Left renal cortex interstitium (tissue), 4 donors: ENCODE measurements around the gene FHL3. TPM values are rescaled to one million over a fixed set of nuclear protein-coding genes. Genes with fewer than 3 reads are reported as not detected.

ENCODE experiments used
- DNase-seq, 4 donors: peaks; one replicate each; pipeline ENCODE4 v3.0.0-alpha.2; 2013; ENCODE audit warnings: low read depth in 4 of 4, low spot score in 2 of 4, missing footprints in 1 of 4
- polyA plus RNA-seq, 4 donors: library from polyadenylated mRNA; unstranded; fragments of 120-200 nt; gene quantifications; one replicate each; pipeline ENCODE4 v1.2.1, GENCODE V29; 2013; ENCODE audit not compliant: insufficient read length in 4 of 4

The FHL3 gene, protein sequence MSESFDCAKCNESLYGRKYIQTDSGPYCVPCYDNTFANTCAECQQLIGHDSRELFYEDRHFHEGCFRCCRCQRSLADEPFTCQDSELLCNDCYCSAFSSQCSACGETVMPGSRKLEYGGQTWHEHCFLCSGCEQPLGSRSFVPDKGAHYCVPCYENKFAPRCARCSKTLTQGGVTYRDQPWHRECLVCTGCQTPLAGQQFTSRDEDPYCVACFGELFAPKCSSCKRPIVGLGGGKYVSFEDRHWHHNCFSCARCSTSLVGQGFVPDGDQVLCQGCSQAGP
- polyA plus RNA-seq = 10 to 100 TPM; 14.9 to 29.7 (median 23.1) TPM

DNA sequence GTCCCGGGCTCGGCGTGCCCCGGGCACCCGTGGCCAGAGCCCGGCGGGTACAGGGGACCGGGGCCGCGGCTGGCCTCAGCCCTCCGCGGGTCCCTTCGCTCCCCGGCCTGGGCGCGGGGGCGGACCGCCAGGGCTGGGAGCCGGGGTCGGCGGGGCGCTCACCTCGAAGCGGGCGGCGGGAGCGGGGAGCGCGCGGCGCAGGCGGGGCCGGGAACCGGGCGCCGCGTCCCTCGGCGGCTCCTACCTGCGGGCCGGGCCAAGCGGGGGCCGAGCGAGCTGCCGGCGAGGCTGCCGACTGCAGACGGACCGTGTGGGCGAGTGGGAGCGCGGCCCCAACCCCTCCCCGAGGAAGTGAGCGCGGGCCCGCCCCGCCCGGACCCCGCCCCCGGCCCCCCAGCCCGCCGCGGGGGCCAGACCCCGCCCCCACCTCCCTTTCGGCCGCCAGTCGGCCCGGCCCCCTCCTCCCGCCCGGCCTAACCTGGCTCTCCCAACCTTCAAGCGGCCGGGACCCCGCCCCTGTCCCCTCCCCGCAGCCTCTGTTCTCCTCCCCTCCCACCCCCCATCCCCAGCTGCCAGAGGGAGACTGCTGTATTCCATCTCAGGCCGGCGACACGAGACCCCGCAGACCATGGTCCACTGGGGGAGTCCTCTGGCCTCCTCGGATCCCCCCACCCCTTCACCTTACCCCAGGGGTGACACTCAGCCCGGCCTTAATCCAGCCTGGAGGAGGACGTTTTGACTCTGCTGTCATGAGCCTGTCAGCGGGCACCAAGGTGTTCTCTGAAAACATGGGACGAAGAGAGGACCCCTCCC, at the start of gene FHL3:
FHL3 (minus strand) TSS at position 320 of the 813 bp plus-strand sequence. CDS start 6,102 bp downstream, outside the sequence.
- no peak for DNase-seq

DNA sequence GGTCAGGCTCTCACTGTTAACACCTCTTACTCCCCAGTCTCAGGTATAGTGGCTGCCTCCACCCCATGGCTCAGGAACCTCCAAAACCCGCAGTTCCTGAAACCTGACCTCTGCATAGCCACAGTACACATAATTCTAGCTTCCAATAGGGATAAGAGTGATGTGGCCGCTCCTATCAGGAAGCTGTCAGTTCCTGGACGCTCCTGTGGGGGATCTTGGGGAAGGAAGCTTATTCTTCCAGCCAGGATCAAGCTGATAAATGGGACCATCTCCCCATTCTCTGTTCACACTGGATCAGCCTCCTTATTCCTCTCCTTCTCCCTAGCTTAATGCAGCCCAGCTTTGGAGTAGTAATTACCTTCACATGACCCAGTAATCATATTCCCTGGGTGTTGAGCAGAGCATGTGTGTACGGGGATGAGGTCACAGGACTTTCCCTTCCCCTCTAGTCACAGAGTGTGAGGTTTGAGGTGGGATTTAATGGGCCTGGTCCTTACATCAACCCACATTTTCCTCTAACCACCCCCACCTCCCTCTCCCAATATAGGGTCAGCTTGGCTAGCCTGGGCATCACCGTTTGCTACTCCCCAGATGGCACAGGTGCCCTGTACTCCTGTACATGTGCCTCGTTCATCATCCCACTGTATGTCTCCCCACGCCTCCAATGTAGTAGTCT, 48.2 kb upstream of the FHL3 start:
- no peak for DNase-seq

DNA sequence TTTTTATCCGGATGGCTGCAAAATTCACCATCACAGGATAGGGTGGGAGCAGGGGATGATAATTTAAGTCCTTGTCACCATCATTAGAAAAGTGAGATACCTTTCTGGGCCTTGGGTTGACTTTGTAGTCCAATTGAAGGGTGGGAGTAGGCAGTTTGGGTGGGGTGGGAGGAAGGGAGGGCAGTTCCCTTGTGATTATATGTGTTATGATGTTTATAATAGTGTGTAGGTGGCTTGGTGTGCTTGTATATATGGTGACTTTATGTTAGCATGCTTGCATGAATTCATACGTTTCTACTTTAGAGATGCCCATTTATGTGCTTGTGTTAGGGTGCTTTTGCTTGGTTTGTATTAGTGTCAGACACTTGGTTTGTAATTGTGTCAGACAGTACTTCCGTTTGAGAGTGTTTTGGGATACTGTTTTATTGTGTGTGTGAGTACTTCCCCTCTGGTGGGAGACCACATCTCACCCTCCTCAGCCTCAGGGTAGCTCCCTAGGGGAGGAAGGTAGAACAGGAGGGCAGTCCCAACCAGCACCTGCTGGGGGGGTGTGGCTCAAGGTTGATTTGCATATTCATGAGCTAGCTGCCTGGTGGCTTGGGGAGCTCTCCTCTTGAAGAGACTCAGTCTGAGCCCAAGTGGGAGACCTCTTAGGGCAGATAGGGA, 47.6 kb upstream of the FHL3 start:
- DNase-seq = no peak

DNA sequence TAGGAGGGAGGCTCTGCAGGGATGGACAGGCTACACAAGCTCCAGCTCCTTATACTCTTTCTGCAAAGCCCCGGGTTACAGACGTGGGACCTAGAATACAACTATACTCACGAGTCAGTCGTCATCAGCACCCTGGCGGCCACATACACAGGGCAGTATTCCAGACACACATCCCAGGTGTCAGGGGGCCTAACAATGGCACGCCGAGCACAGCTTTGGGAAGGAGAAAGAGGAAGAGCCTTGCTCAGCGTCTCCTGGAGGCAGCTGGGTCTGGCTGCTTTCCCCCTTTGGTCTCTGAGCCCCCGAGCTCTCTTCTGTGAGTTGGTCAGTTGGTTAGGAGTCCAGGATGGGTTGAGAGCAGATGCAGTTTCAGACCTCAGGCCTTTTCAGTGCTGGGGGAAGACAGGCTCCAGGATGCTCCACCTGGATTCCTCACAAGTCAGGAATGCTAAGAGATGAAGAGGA, 45.8 kb upstream of the FHL3 start:
- DNase-seq = no peak

DNA sequence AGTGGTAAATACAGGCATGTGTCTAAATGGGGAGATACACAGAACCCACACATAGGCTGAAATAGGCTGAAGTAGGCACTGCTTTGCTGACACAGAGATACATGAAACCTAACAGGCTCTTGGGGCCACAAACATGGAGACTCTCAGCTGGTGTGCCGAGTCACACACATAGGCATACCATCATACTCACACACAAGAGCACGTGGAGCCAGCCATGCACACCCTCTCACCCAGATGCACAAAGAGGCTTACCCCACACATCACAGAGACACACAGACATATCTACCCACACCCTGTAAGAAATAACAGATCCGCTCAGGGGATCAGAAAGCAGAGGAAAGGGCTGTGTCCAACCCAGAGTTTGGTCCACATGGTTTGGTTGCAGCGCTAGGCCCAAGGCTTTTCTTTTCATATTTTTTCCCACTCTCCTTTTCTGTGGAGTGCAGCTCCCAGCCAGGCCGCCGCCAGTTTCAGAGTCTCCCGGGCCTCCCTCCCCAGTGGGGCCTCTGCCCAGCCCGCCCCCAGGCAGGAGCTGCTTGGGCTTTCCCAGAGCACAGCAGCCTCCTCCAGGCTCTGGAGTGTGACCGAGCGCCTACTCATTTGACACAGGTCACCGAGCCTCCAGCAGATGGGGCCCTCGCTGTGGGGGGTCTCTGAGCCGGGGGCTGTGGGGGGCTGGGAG, 45.2 kb upstream of the FHL3 start:
- peak in 1 of 4 donors; percentile 35 for DNase-seq

DNA sequence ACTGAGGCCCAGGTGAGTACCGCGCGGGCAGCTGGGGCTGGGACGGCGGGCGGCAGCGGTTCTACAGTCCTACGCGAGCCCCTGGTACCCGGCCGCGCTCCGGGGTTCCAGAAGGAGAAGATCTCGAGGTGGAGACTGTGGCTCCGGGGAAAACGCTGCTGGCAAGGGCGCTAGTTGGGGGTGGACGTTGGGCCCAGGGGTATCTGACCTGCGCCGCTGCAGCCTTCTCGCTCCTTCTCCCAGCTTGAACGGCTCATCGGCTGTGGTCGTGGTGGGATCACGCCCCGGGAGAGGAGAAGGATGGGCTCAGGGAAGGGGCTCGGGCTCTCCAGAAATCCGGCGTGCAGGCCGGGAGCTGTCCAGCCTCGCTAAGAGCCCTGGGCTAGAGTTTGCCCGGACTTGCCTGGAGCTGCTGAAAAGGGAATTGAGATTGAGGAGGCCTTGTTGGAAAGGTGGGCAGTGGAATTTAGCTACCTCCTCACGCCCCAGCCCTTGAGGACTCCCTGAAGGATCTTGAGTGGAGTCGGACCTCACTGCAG, 42.4 kb upstream of the FHL3 start:
- DNase-seq = peak in 1 of 4 donors; percentile 26

DNA sequence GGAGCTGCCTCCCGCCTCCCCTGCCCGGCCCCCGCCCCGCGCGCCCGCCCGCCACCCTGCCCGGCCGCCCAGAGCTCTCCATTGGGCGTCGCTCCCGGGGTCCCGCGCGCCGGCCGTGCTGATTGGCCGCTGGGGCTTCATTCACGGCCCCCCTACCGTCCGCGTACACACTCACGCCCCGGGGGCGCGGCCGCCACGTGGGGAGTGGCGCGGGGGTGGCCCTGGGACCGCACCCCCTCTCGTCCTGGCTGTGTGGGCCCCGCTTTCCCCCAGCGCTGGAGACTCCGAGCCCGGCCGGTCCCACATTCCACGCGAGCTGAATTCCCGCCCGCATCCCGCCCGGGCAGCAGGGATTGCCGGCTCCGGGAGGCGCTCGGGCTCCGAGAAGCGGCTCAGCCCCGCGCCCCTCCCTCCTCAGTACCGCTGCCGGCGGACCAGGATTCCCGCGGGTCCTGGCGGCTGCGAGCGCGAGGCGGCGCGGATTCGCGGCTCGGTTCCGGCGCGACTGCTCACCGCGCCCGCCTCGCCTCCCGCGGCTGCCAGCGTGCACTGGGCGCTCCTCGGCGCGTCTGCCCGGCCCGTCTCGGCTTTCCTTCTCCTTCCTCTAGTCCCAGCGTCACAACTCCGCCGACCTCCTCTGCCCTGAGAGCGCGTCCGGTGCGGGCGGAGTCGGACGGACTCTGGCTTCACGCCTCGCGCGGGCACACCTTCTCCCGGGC, 41.7 kb upstream of the FHL3 start:
- DNase-seq = peak in 2 of 4 donors; percentile 64 to 66

DNA sequence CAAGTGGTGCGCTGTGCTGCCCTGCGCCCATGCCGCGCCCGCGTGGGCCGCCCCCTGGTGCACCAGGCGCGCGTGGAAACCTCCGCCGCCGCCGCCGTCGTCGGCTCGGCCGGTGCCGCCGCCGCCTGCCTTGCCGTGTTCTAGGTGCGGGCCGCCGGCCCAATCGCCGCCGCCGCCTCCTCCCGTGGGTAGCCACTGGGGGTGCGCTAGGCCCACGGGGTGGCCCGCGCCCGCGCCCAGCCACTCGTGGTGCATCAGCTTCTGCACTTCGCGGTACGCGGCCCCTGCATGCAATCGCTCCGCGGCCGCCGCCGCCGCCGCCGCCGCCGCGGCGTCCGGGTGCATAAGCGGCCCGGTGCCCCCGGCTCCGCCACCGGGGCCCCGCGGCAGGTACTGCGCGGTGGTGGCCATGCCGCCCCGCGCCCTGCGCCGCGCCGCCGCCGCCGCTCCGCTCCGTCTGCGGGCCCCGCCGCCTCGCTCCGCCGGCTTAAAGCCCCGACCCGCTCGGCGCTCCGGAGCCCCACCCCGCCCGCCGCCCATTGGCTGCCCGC, 41.1 kb upstream of the FHL3 start, which contains the start of gene POU3F1:
POU3F1 (minus strand) TSS at position 461 of the 551 bp plus-strand sequence; CDS start at position 411, 50 bp downstream.
- DNase-seq = no peak

DNA sequence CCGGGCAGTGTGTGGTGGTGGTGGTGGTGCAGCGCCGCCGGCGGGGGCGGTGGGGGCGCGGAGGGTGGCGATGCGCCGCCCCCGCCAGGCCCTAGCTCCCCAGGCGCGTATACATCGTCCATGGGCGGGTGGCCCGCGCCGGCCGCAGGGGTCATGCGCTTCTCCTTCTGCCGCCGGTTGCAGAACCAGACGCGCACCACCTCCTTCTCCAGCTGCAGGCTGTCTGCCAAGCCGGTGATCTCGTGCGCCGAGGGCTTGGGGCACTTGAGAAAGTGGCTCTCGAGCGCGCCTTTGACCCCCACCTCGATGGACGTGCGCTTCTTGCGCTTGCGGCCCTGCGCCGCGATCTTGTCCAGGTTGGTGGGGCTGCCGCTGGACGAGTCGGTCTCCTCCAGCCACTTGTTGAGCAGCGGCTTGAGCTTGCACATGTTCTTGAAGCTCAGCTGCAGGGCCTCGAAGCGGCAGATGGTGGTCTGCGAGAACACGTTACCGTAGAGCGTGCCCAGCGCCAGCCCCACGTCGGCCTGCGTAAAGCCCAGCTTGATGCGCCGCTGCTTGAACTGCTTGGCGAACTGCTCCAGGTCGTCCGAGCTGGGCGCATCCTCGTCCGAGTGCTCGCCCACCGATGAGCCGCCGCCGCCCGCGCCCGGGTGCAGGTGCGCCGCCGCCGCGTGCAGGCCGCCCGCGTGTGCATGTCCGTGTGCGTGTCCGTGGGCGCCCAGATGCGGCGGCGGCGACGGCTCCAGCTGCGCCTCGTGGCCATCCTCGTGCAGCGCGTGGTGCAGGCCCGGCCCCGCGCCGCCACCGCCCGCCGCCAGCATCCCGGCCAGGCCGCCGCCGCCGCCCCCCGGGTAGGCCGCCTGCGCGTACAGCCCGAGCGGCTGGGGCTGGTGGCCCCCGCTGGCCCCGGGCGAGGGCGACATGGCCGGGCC, 40.4 kb upstream of the FHL3 start:
- no peak for DNase-seq

DNA sequence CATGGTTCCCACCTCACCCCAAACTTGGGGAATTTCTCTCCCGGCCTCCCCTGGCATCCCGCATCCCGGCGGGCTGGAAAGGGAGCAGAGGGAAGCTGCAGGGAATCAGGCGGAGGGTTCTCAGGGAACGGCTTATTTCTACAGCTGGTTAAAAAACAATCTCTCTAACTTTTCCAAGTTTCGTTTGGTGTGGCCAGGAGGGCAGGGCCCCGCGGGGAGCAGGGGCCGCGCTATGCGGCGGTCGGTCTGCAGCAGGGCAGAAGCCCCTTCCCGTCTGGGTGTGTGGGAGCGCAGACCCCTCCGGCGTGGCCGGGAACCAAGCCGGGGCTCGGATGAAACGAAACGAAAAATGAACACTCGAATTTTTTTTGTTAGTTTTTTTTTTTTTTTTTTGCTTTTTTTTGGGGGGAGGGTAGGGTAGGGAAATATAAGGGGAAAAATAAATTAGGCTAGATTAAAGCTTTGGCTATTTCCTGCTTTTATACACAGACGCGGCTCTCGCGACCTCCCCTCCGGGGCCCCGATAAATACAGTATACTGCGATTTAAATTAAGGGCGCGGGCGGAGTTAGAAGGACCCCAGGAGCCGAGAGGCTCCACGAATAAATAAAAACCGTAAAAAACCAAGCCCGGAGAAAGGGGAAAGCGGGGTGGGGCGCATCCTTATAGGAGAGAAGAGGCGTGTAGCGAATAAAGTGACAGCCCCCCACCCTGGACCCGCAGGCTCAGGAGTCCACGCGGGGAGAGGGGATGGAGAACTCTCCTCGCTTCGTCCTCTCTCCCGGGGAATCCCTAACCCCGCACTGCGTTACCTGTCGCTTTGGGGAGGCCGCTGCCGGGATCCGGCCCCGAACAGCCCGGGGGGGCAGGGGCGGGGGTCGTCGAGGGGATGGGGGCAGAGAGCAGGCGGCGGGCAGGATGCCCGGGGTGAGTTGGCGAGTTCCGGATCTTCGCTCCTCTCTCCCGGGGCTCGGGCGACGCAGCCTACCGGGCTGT, 39.2 kb upstream of the FHL3 start:
- DNase-seq = no peak

DNA sequence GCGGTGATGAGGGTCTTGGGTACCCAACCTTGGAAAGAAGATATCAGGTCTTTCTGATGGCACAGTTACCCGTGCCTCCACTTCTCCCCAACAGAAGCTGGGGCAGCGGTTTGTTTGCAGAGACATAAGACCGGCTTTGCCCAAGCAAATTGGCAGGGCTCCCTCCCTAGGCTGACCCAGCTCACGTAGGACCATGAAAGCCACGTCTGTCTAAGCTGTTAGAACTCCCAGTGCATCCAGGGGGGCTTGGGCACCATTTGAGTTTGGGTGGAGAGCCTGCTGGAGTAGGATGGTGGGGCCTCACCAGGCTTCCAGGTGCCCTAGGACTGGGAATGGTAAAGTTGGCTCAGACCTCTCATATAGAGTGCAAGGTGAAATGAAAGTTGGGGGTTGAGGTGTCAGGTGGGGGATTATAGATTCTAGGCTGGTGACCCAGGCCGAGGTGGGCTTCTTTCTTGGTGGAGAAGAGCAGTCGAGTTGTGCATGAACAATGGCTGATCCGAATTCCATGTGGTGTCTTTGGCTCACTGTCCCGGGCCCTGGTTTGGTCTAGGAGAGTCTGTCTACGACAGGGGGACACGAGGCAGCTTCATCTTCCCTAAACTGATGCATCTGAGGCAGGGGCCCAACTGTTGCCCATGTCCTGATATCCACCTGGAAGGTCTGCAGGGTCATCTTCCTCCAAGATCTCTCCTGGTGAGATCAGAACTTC, 37.9 kb upstream of the FHL3 start:
- DNase-seq = no peak

DNA sequence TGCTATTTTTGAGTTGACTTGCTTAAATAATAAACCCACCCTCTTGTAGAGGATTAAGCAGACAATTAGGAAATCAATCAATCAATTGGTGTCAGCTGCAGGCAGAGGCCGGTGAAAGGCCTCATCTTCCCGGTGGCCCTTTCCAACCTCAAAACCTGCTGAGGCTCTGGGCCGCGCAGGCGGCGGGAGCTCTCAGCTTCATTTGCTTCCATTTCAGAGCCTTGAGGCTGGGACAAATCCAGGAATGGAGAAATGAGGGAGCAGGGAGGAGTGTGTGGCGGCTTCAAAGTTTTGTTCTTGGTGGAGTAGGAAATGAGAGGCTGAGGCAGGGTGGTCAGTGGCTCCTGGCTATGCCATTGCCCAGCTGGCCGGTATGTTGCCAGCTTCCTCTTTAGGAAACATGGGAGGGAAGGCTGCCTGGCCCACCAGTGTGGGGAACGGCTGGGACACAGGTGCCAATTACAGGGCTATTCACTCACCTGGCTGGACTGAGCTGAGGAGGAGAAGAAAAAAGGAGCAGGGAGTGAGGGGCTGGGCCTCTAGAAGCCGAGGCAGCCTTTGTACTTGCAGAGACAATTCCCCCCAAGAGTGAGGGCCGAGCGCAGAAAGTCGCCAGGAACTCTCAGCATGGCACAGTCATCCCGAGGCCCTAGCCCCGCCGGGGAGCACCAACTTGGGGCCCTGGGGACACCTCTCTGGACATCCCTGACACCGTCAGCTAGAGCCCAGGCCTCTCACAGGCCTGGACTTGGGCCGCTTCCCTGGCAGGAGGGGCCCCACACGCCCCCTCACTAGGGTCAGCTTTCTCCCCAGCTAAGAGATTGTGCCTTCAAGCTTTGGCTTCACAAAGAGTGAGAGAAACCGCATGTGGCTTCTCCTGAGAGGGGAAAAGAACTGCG, 36.9 kb upstream of the FHL3 start:
- DNase-seq = no peak

DNA sequence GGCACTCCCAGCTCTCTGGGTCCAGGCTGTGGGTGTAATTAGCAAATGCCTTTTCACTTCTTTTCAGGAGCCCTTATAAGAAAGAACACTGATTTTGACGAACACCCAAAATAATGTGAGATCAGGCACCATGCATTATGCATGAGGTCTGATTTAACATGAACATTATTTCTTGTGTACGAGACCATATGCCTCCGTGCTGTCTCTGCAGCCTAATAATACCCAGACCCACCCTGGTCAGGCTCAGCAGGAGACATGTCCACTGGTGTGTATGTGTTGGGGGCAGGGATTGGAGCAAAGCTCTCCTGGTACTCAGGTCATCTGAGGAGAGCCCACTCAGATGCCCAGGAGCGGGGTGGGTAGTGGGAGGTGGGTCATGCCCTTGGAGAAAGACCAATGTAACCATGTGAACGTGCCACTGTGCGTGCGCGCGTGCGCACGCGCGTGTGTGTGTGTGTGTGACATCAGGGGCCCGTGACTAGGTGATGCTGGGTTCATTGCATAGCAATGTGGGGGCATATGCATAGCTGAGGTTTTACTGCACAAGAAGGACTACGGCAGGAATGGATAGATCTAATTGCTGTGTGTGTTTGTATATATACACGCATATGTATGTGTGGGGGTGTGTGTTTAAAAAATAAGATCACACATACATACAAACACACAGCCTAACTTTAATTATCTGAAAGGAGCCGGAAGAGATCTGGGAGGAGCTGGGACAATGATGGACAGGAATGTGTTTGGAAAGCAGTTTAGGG, 34.2 kb upstream of the FHL3 start:
- DNase-seq = no peak

DNA sequence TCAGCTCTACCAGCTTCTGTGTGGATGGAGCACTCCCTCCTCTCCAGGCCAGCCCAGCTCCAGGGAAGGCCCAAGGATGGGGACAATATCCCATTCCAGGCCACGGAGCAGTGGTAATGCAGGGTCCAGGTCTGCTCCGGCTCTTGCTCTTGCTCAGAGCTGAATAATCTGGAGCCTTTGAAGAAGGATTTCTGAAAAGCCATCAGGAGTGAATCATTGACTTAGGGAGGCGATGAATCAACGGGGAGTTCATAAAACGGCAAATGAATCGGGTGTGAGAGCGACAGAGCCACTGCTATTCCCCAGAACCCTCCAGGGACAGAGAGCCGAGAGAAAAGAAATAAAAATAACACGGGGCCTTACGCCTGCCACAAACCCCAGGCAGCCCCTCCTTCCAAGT, 33.5 kb upstream of the FHL3 start:
- DNase-seq = no peak
